ENCODE measurements around the gene ITPR1. TPM values are rescaled to one million over a fixed set of nuclear protein-coding genes. Genes with fewer than 3 reads are reported as not detected.

ITPR1 gene
- total RNA-seq, 2 donors from 2014 or later = 136 to 147 TPM

DNA sequence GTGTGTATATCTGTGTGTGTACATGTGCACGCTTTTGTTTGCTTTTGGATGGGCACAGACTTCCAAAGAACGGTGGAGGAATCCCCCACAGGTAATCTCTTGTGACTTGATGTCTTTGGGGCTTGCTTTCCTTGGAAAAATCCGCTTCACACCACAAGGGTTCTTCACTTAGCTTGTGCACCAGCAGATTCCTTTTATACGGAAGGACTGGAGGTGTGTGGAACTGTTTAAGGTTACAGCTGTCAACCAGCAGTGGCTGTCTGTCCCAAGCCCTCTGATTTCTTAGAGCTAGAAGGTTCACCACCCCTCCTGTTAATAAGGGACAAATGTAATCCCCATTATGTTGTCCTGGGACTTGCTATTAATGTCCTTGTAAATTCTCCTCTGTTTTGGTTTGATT lies 193.5 kb downstream of the ITPR1 start:
- intact Hi-C loops (cut with DNase I) = no loop called here
- DNase-seq (ENCODE audit: low spot score) = no peak

DNA sequence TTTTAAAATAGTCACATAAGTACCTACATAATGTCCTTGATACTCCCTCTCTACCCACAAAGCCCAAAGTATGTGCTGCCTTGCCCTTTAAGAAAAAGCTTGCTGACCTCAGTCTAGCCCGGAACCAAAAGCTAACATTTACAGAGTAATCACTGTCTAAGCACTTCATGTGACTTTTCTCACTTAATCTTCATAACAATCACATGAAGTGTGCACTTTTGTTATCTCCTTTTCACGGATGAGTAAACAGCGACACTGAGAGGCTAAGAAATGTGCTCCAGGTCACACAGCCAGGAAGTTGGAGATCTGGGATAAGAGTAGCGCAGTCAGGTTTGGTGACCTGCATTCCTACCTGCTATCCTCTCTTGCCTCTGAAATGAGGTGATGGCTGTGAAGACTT lies 194.0 kb downstream of the ITPR1 start:
- intact Hi-C loops (cut with DNase I) = no loop called here
- DNase-seq (ENCODE audit: low spot score) = no peak

DNA sequence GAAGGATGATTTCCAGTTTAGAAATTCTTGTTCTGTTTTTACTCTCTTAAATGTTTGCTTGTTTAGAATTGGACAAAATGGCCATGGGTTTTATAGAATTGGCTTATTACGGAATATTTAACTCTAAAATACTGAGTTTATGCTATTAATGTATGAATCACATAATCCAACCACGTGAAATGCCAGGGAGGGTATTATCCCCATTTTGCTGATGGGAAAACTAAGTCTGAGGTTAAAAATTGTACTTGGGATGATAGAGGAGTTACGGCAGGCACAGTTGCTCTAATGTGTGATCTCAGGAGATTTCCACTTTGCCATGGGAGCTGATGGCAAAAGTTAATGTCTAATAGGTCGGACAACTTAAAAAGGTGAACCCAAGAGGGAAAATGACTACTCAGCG lies 194.4 kb downstream of the ITPR1 start:
- no peak for DNase-seq (ENCODE audit: low spot score)
- intact Hi-C loops (cut with DNase I) = no loop called here

DNA sequence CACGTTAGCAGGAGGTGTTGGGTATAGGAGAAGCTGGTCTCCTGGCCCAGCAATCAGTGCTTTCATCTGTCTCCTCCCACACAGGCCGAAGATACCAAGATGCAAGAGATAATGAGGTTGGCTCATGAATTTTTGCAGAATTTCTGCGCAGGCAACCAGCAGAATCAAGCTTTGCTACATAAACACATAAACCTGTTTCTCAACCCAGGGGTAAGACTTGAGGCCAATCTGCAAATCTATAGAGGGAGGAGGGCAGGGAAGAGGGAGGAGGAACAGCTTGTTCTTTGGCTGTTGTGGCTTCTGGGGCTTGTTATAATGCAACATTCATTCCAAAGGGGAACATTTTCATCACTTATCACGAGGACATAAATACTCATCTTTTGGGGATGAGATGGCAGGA lies 195.3 kb downstream of the ITPR1 start:
- intact Hi-C loops (cut with DNase I) = no loop called here
- no peak for DNase-seq (ENCODE audit: low spot score)

DNA sequence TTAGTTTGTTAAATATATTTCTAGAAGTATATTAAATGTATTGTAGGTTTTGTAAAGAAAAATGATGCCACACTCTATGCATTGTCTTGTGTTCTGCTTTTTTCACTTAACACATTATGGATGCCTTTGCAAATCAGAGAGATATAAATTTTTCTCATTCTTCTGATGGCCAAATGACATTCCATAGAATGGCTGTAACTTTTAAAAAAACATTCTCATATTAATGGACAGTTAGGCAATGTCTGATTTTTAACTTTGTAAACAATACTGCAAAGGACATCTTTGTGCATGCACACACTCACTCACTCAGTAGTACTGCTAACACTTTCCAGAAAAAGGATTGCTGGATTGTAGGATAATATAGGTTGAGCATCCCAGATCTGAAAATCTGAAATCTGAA lies 195.9 kb downstream of the ITPR1 start:
- no peak for DNase-seq (ENCODE audit: low spot score)
- intact Hi-C loops (cut with DNase I) = no loop called here

DNA sequence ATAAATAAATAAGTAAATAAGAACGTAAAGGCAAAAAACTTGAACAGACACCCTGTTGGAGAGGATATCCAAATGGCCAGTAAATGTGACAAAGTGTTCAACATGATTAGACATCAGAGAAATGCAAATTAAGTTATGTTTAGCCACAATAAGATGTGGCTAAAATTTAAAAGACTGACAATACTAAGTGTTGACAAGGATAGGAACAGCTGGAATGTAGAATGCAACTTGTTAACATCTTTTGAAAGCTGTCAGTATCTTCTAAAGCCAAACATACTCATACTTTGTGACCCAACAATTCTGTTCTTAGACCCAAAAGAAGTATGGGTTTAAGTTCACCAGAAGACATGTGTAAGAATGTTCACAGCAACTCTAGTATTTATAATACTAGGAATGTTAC lies 197.1 kb downstream of the ITPR1 start:
- intact Hi-C loops (cut with DNase I) = no loop called here
- no peak for DNase-seq (ENCODE audit: low spot score)

DNA sequence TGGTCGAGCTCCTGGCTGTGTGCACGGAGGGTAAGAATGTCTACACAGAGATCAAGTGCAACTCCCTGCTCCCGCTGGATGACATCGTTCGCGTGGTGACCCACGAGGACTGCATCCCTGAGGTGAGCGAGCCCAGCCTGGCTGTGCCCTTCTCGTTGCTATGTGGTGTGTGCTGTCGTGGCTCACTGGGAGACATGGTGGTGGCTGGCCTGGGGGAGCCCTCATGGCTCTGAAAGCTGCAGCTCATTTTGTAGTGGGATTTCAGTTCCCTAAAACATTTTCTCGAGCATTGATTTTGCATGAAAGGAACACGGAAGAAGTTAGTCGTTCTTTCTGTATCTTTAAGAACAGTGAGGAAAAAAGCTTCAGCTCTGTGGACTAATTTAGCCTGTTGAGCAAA lies 200.5 kb downstream of the ITPR1 start:
- intact Hi-C loops (cut with DNase I) = no loop called here
- DNase-seq (ENCODE audit: low spot score) = no peak

DNA sequence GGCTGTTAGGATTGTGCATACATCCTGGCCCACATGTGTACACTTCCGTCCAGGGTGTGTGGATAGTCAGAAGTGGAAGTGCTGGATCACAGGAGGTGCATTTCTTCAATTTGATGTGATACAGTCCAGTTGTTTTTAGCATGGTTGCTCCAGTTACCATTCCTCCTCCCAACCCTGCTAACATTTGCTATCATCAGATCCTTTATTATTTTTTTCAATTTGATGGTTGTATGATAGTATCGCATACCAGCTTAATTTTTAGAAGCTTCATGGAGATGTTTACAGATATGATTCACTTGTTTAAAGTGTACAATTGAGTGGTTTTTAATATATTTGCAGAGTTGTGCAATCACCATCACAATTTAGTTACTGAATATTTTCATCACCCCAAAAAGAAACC lies 202.7 kb downstream of the ITPR1 start:
- DNase-seq (ENCODE audit: low spot score) = no peak
- intact Hi-C loops (cut with DNase I) = no loop called here

DNA sequence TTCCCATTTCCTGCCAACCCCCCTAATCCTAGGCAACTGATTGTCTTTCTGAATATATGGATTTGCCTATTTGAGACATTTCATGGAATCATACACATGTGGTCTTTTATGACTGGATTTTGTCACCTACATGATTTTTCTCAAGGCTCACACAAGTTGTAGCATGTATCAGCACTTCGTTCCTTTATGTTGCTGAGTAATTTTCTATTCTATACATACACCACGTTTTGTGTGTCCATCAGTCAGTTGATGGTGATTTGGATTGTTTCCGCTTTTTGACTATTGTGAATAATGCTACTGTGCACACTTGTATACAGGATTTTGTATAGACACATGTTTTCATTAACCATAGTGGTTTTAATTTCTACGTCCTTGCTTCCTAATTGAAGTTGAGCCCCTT lies 203.1 kb downstream of the ITPR1 start:
- DNase-seq (ENCODE audit: low spot score) = no peak
- intact Hi-C loops (cut with DNase I) = no loop called here

DNA sequence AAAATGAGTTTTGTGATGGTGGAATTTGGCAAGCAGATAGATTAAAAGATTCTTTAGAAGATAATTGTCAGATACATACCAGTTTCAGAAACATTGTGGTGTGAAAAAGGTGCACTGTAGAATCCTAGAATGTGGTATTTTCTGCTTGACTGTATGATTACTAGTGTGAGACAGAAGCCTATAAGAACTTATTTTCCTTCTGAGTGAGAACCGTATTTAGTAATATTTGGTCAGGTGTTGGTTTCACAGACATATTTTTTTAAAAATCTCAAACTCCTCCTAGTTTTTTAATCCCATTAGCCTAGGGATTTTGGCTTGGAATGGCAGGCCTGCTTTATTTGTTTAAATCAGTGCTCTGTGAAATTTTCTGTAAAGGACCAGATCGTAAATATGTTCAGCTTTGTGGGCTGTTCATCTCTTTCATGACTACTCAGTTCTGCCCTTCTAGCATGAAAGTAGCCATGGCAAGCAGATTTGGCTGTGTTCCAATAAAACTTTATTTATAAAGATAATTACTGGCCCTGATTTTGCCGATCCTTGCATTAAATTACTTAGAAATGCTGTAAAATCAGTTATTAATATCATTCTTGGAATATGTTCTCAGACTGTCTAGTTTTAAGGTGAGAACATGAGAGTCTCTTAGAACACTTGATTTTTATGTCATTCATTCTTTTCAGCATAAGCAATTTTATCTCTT lies 205.1 kb downstream of the ITPR1 start:
- intact Hi-C loops (cut with DNase I) = no loop called here
- no peak for DNase-seq (ENCODE audit: low spot score)

DNA sequence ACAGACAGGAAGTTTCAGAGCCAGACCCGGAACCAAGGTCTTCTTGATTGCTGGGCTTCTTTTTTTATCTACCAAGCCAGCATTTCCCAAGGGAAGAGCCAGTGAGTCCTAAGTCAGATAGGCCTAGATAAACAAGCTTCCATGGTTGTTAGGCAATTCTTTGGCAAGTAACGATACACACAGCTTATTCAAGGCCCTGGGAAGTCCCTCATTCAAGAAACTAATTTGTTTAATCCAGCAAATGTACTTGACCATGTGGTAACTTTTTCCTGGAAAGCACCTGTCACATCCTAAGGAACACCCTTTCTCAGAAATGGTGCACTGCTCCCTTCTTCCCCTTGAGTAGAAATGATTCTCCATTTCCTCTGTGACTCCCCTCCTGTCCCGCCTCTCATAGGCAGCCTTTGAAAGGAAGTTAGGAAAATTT lies 209.9 kb downstream of the ITPR1 start:
- DNase-seq (ENCODE audit: low spot score) = no peak
- intact Hi-C loops (cut with DNase I) = loop anchor here in 1 of 2 donors (5.0 kb wide), 2 partner anchors 46 to 354 kb away; no protein-coding TSS in a partner anchor

DNA sequence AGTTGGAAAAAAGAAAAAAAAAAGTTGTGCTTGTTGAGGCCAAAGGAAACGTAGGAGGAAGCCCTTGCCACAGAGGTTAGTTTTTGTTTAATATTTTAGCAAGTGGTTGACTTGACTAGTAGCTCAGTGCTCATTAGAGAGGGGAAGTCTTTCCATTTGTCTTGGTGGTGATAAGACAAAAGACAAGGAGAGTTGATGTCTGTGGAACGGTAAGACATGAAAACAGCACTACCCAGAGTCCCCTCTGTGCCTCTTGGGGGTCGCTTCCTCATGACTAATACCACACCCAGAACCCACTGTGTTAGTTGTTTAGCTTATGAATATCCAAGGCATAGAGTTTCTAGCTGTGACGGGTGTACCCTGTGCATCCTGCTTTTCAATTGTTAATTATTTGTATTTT lies 211.4 kb downstream of the ITPR1 start:
- DNase-seq (ENCODE audit: low spot score) = no peak
- intact Hi-C loops (cut with DNase I) = loop anchor here in 1 of 2 donors (5.0 kb wide), 2 partner anchors 47 to 353 kb away; no protein-coding TSS in a partner anchor

DNA sequence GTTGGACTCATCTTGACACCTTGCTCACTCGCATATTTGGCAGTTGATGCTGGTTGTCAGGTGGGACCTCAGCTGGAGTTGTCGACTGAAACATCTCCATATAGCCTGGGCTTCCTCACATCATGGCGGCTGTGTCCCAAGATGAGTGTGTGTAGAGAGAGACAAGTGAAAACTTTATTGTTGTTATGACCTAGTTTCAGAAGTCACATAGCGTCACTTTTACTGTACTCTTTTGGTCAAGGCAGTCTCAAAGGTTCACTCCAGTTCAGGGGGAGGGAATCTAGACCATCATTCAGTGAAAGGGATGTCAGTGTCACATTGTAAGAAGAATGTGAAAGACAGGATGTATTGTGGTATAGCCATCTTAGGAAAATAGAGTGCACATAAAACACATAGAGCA lies 214.2 kb downstream of the ITPR1 start:
- no peak for DNase-seq (ENCODE audit: low spot score)

DNA sequence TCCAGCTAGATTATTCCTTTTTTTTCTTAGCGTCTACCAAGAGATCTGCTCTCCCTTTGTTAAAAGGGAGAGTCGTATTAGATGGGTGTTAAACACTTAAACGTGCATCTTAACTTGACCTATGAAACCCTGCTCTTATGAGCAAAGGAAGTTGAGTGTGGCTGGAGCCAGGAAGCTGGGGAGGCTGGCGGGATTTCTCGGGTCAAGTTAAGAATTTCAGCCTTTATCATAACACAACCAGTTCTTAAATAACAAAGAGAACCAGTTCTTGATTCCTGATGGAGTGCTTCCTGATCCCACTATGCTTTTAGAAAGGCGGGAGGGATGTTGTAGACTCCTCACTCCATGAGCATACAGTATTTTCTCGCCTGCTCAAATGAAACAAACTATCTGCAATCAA lies 215.1 kb downstream of the ITPR1 start:
- intact Hi-C loops (cut with DNase I) = no loop called here

More for the DNA sequence above, 214.2 kb downstream of the ITPR1 start:
- intact Hi-C loops (cut with DNase I) = no loop called here

DNA sequence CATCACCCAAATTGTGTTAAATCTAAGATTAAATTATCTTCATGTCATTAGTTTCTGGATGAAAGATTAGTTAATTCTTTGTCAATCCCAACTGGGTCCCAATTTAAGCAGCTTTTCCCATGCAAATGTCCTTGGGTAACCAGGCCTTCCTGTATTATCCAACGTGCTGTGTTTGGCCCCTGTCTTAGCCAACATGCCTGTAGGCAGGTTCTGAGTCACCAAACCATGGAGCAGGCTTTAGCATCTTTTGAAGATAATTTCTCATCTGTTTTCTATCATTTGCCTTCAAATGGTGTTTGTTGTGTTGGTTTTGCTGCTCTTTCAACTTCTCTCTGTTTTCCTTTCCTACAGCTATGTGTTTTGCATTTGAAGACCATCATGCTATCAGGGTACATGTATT lies 216.2 kb downstream of the ITPR1 start:
- intact Hi-C loops (cut with DNase I) = no loop called here
- no peak for DNase-seq (ENCODE audit: low spot score)

More for the DNA sequence above, 215.1 kb downstream of the ITPR1 start:
- DNase-seq (ENCODE audit: low spot score) = no peak

DNA sequence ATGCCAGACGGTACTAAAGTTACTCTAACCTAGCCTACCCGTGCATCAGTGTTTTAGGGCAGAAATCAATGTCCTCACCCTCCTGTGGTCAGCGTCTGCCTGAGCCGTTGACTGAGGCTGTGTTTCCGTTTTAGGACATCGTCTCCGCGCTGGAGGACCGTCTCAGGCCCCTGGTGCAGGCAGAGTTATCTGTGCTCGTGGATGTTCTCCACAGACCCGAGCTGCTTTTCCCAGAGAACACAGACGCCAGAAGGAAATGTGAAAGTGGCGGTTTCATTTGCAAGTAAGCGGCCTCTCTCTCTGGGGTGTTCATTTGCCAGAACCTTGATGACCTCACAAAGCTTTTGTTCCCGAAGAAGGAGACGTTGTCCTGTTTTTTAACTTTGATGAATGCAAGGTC lies 217.0 kb downstream of the ITPR1 start:
- intact Hi-C loops (cut with DNase I) = loop anchor here (5.0 to 10.0 kb wide), 2 partner anchors 275 to 347 kb away; no protein-coding TSS in a partner anchor
- no peak for DNase-seq (ENCODE audit: low spot score)

DNA sequence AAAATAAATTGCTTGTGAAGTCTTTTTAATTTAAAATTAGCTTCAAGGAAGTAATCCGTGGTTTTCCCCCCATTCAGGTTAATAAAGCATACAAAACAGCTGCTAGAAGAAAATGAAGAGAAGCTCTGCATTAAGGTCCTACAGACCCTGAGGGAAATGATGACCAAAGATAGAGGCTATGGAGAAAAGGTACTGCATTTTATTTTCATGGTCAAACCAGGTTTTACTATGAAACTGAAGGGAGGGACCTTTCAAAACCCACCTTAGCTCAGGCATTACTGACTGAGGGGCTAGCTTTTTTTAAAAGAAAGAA lies 218.5 kb downstream of the ITPR1 start:
- no peak for DNase-seq (ENCODE audit: low spot score)
- intact Hi-C loops (cut with DNase I) = loop anchor here (5.0 to 10.0 kb wide), 2 partner anchors 273 to 346 kb away; no protein-coding TSS in a partner anchor

DNA sequence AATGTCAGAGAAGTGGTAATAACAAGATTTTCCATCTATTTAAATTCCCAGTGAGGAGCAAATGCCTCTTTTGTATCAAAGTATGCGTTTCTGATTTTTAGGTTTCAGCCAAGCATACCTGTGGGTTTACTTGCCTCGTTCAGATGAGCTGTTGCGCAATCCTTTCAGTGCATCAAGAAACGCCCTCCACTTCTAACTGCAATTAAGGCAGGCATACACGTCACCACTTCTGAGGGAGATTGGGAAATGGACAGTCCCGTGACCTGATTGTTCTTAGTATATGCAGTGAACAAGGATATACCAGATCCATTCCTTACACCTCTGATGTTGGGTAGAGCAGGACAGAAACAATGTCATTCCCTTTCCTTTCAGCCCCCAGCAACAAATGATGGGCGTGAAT lies 219.0 kb downstream of the ITPR1 start:
- intact Hi-C loops (cut with DNase I) = loop anchor here (5.0 to 10.0 kb wide), 2 partner anchors 273 to 345 kb away; no protein-coding TSS in a partner anchor
- no peak for DNase-seq (ENCODE audit: low spot score)

DNA sequence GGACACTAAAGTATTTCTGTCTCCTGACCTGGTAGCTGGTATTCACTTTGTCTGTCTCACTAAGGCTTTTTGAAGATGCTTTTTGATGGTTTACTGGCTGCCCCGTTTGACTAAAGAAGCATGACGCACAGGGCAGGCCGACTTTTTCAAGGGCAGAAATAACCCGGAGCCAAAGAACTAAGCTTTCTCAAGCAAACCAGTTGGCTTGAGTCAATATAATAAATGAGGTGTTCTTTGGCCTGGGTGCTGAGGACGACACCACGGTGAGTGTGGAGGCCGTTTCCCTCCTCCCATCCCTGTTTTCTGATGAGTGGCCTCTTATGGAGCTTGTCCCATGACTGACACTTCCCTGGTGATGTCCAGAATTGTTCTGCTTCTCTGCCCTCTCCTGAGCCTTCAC lies 220.9 kb downstream of the ITPR1 start:
- intact Hi-C loops (cut with DNase I) = loop anchor here (5.0 to 10.0 kb wide), 2 partner anchors 271 to 343 kb away; no protein-coding TSS in a partner anchor
- DNase-seq (ENCODE audit: low spot score) = no peak

DNA sequence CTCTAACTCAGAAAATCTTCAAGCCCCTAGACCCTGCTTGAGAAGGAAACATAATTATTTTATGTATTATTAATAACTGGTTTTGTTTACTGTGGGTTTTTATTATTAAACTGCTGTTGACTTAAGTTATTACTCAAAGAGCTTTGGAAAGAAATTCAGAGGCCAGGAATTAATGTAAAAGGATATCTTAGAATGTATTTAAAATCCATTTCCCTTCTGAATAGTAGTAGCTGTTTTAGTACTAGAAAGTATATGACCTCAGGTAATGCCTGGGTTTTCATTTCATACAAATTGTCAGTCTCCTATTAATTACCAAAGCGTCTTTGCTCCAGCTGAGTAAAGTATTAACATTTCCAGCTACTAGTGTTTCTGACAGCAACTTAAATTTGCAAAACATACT lies 223.1 kb downstream of the ITPR1 start:
- DNase-seq (ENCODE audit: low spot score) = no peak
- intact Hi-C loops (cut with DNase I) = loop anchor here (2.0 to 10.0 kb wide), 2 partner anchors 269 to 311 kb away; no protein-coding TSS in a partner anchor

DNA sequence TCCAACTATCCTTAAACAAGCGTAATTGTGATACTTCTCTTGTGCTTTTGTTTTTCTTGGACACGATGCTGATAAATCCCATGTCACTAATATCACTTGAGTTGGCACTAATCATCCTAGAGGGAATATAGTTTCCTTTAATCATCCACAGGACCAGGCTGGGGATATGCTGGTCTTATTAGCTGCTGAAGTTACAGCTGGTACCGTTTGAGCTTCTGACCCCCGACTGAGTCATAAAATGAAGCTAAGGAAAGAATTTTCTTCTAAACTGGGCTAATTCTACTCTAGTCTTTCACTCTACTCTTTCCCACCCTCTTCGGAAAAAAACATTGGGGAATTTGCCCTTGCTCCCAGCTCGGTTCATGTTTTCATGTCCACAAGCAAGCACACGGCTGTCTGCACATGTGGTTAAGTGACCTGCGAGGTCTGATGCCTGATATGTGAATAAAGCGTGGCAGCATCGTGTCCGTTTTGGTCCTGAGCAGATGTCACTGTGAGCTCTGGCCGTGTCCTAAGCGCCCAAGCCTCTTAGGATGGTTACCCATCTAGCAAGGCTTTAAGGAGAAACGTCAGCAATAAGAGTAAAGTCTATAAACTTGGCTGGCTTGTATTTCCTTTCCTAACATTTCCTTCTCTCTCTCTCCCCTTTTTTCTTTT lies 223.7 kb downstream of the ITPR1 start:
- intact Hi-C loops (cut with DNase I) = loop anchor here (2.0 to 10.0 kb wide), 2 partner anchors 268 to 310 kb away; no protein-coding TSS in a partner anchor
- DNase-seq (ENCODE audit: low spot score) = no peak
